ENCODE data around the gene PPM1M.

PPM1M gene

GRCh38 chr3:52231502-52232278 lies 13.9 kb upstream of the PPM1M start:
- DNase-seq = peak; percentile 91

GRCh38 chr3:52232279-52233107 lies 13.1 kb upstream of the PPM1M start:
- peak; percentile 43 for DNase-seq

GRCh38 chr3:52233108-52233591 lies 12.4 kb upstream of the PPM1M start:
- DNase-seq = no peak

- DNase-seq = no peak
These were observed 11.6 kb upstream of the PPM1M start for GRCh38 chr3:52233968-52234367.

- DNase-seq = no peak
These were observed 10.8 kb upstream of the PPM1M start for GRCh38 chr3:52234516-52235447.

- DNase-seq = no peak
These were observed 9.1 kb upstream of the PPM1M start for GRCh38 chr3:52236424-52236886.

- no peak for DNase-seq
These were observed 8.4 kb upstream of the PPM1M start for GRCh38 chr3:52237006-52237656.

- DNase-seq = no peak
These were observed 7.8 kb upstream of the PPM1M start for GRCh38 chr3:52237657-52238172.

- no peak for DNase-seq
These were observed 7.3 kb upstream of the PPM1M start for GRCh38 chr3:52238193-52238760.

- DNase-seq = peak; percentile 88
These were observed 6.5 kb upstream of the PPM1M start, which contains the start of gene TWF2 for GRCh38 chr3:52238761-52239701. TWF2 (minus strand) TSS chr3:52239158; CDS start chr3:52239016, 142 bp downstream.

- peak; percentile 70 for DNase-seq
These were observed 5.3 kb upstream of the PPM1M start for GRCh38 chr3:52240059-52240885.

GRCh38 chr3:52240886-52241370 lies 4.6 kb upstream of the PPM1M start:
- DNase-seq = no peak

GRCh38 chr3:52242039-52242438 lies 3.5 kb upstream of the PPM1M start:
- DNase-seq = no peak

- peak; percentile 54 for DNase-seq
These were observed 1.5 kb upstream of the PPM1M start for GRCh38 chr3:52243791-52244628.

GRCh38 chr3:52246264-52246620 lies 683 bp downstream of the PPM1M start:
- no peak for DNase-seq

- DNase-seq = no peak
These were observed 1.3 kb downstream of the PPM1M start for GRCh38 chr3:52246728-52247408.

- DNase-seq = no peak
These were observed 2.0 kb downstream of the PPM1M start for GRCh38 chr3:52247409-52248164.

Measured in stimulated activated CD4-positive, alpha-beta T cell treated with anti-CD3 and anti-CD28 coated beads, Interleukin-4, amount 100 ng/mL, for 24 hours (primary cell).